Measurements from ENCODE around the gene TYMS.

The TYMS gene

DNA sequence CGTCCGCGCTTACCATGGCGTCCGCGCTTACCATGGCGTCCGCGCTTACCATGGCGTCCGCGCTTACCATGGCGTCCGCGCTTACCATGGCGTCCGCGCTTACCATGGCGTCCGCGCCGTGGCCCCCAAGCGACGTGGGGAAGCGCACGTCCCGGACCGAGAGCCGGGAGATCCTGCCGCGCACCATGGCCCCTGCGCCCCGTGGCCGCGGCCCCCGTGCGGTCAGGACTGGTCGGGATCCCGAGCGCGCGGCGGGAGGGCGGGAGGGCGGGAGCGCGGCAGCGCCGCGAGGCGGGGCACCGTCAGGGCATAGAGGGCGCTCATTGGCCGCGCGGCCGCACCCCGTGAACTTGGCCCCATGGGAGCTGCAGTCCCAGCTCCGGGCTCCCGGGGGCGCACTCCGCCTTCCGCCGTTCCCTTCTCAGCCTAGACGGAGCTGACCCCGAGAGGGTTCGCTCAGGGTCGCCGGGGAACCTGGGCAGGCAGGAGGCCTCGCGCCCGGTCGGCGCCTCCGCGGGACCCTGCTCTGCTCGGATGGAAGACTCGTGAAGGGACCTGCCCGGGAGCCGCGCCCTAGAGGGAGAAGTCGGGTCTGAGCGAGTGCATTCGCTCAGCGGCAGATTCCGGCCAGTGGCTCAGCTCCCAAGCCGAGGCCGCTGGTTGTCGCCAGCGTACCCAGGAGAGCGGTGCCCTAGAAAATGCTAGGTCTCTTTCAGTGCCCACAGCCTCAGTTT, 55.1 kb downstream of the TYMS start, which contains the start of gene ENOSF1:
Gene ENOSF1, minus strand, starts transcription at position 230 of the 734 bp plus-strand sequence. Its CDS starts 43 bp downstream, at position 187.
- DNase-seq = peak; percentile 57 to 81 (median 76)

DNA sequence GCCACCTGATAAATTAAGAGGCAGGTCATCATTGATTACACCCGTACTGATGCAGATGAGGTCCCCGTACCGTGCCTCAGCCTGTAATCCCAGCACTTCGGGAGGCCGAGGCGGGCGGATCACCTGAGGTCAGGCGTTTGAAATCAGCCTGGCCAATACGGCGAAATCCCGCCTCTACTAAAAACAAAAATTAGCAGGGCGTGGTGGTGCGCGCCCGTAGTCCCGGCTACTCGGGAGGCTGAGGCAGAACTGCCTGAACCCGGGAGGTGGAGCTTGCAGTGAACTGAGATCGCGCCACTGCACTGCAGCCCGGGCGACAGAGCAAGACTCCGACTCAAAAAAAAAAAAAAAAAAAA, 55.7 kb downstream of the TYMS start:
- DNase-seq = peak in 2 of 6 experiments; percentile 11 to 12

DNA sequence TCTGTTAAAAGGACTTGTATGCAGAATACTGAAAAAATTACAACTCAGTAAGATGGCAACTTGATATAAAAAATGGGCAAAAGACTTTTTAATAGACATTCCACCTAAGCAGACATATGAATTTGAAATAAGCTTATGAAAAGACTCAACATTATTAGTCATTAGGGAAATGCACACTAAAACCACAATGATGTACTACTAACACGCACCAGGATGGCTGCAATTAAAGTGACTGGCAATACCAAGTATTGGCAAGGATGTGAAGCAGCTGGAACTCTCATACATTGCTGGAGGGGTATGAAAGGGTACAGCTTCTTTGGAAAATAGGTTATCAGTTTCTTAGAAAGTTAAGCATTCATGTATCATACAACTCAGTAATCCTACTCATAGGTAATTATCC, 58.2 kb downstream of the TYMS start:
- DNase-seq = no peak

DNA sequence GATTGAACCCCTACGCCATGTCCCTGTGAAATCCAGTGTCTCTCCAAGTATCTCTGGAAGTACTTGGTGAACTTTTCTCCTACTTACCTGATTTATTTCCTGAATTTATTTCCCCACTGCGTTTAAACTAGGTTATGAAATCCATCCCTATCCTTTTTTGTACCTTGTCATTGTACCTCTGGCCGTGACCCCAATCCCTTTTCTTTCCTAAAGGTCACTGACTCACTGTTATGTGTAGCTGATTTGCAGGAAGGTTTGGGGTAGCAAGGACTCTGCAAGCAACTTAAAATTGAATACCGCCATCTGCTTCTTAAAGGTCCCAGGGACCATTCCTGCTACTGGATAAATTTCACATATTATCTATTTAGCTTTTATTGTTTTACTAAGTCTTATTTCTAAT, 59.5 kb downstream of the TYMS start:
- DNase-seq = no peak
